K562 (cell line): ENCODE results near the gene GNG7. TPM values are rescaled to one million over a fixed set of nuclear protein-coding genes. Genes with fewer than 3 reads are reported as not detected.
A peak's percentile ranks its signal among the peaks of the same experiment; 100 is the strongest.

Source experiments
- CSDE1 ChIP-seq, 2 experiments: fragments of 450-650 bp; IDR thresholded peaks; 2 replicates each; pipeline ENCODE4 v1.6.1; 2016; ENCODE audit warnings: mild to moderate bottlenecking in 1 of 2
- EZH2 ChIP-seq: IDR thresholded peaks from 2 replicates; pipeline ENCODE4 v1.6.1; 2012; ENCODE audit warnings: low read depth, mild to moderate bottlenecking, inconsistent platforms, low read length, borderline replicate concordance
- HMGN3 ChIP-seq: IDR thresholded peaks from 2 replicates; pipeline ENCODE4 v1.6.1; 2011; ENCODE audit warnings: borderline replicate concordance, low read depth, mild to moderate bottlenecking, mixed read lengths, low read length; ENCODE audit not compliant: insufficient read length; ENCODE audit errors: extremely low read depth
- NBN ChIP-seq: fragments of 450-650 bp; IDR thresholded peaks from 2 replicates; pipeline ENCODE4 v1.6.1; 2016; ENCODE audit warnings: low read depth, mild to moderate bottlenecking
- SMARCB1 ChIP-seq: IDR thresholded peaks from 2 replicates; pipeline ENCODE4 v1.6.1; 2011; ENCODE audit warnings: improper control_type of control experiment, low read depth; ENCODE audit not compliant: insufficient read length
- SRF ChIP-seq, 2 experiments: fragments of 250-450, 450-650 bp in 1 of 2; sonication (Bioruptor Pico) in 1 of 2; sonication (generic) in 1 of 2; formaldehyde crosslinking; IDR thresholded peaks; 2 replicates each; pipeline versions ENCODE4 v1.5.0 to v1.5.1; 2020 to 2022; ENCODE audit warnings: mild to moderate bottlenecking in 1 of 2, missing genetic modification reagents in 1 of 2
- SRSF7 ChIP-seq: fragments of 200-400 bp; formaldehyde crosslinking; optimal IDR thresholded peaks from 2 replicates; pipeline ENCODE3; 2017; ENCODE audit warnings: mild to moderate bottlenecking, low read depth, low read length
- TCF3 ChIP-seq: sonication (generic); formaldehyde crosslinking; IDR thresholded peaks from 2 replicates; pipeline ENCODE4 v1.4.0; 2020; ENCODE audit warnings: mild to moderate bottlenecking, missing genetic modification reagents
- ZBTB17 ChIP-seq: fragments of 450-650 bp; formaldehyde crosslinking; IDR thresholded peaks from 2 replicates; pipeline ENCODE4 v1.4.0; 2020; ENCODE audit warnings: mild to moderate bottlenecking
- ZNF134 ChIP-seq: fragments of 250-450 bp; sonication (Bioruptor Pico); conservative IDR thresholded peaks from 2 replicates; pipeline ENCODE4 v1.4.0; 2020
- polyA plus RNA-seq, 8 experiments: library from polyadenylated mRNA; depleted of rRNA in 4 of 8; stranded (reverse) in 5 of 8; unstranded in 3 of 8; fragments of >200 nt; fragmentation: Nextera tagmentation in 2 of 8; fragmentation: Illumina TruSeq in 1 of 8; extraction: Ambion mirVana in 2 of 8; extraction: Trizol in 1 of 8; gene quantifications; 2 replicates each; pipeline versions ENCODE4 v1.2.1 to v1.2.3, GENCODE V29; 2011 to 2014; ENCODE audit warnings: inconsistent platforms in 1 of 8, missing spikeins in 1 of 8
- total RNA-seq, 7 experiments: library from RNA; depleted of rRNA in 6 of 7; stranded (reverse); fragments of >200 nt in 6 of 7; fragmentation: Illumina TruSeq in 2 of 7; extraction: Trizol in 2 of 7; gene quantifications; 2 replicates each; pipeline versions ENCODE4 v1.2.1 to v1.2.3, GENCODE V29; 2011 to 2021; ENCODE audit warnings: low replicate concordance in 1 of 7
- TF ChIP-seq, protein P1 (sequence below): fragments of 450-650 bp; conservative IDR thresholded peaks from 2 replicates; pipeline ENCODE4 v1.6.1; 2016; ENCODE audit warnings: missing genetic modification characterization, low read depth, mild to moderate bottlenecking, control low read depth, missing compliant biosample characterization
- TF ChIP-seq, protein P2 (sequence below): sonication (generic); formaldehyde crosslinking; IDR thresholded peaks from 2 replicates; pipeline ENCODE4 v1.8.0; 2022; ENCODE audit warnings: mild to moderate bottlenecking, missing genetic modification reagents, borderline replicate concordance
- TF ChIP-seq, protein P3 (sequence below): fragments of 450-650 bp; conservative IDR thresholded peaks from 2 replicates; pipeline ENCODE4 v1.6.1; 2016; ENCODE audit warnings: missing genetic modification characterization, low read depth, mild to moderate bottlenecking, missing compliant biosample characterization, moderate library complexity
- TF ChIP-seq, protein P4 (sequence below): fragments of 450-650 bp; IDR thresholded peaks from 2 replicates; pipeline ENCODE4 v1.6.1; 2016; ENCODE audit warnings: borderline replicate concordance
- TF ChIP-seq, protein P5 (sequence below): fragments of 250-450 bp; sonication (Bioruptor Pico); IDR thresholded peaks from 2 replicates; pipeline ENCODE4 v1.8.0; 2022; ENCODE audit warnings: inconsistent platforms
- TF ChIP-seq, protein P6 (sequence below): sonication (generic); formaldehyde crosslinking; IDR thresholded peaks from 2 replicates; pipeline ENCODE4 v1.8.1; 2023; ENCODE audit warnings: mild to moderate bottlenecking, missing genetic modification reagents

GNG7 gene
- total and polyA plus RNA-seq, 9 of the 15 experiments (the other 6 are each of a cell fraction or from before 2014, with no cell fraction given): 0.01 to 0.20 (median 0.06) TPM; not detected in 1

DNA sequence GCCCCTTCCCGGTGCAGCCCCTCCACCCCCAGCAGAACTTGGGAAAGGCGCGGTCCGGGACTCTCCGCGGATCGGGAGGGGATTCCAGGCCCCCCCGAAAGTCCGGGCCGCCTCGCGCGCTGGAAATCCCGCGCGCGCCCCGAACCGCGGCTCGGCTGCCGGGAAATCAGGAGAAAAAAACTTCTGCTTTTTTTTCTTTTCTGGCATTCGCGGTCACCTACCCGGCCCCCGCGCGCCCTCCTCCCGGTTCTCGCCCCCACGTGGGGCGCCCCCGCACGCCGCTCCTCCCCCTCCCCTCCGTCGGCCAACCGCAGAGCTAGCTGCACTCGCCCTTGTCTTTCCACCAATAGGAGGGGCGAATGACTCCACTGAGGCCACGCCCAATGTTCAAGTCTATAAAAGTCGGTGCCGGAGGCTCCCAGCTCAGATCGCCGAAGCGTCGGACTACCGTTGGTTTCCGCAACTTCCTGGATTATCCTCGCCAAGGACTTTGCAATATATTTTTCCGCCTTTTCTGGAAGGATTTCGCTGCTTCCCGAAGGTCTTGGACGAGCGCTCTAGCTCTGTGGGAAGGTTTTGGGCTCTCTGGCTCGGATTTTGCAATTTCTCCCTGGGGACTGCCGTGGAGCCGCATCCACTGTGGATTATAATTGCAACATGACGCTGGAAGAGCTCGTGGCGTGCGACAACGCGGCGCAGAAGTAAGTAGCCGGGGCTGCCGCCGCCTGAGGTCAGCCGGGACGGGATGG lies 226.6 kb downstream of the GNG7 start, which contains the start of gene GADD45B (continued):
- TF ChIP-seq SRSF7: no peak
- peak; percentile 51; the same call in 1 of the 2 replicates for TF ChIP-seq NBN
- peak; percentile 88 for TF ChIP-seq HMGN3
- TF ChIP-seq ZNF134: no peak
- TF ChIP-seq SMARCB1: no peak
- peak; percentile 64 for TF ChIP-seq ZBTB17 (CRISPR knock-in tag)
- TF ChIP-seq CSDE1 (IDR thresholded peaks at IDR 0.05): peak in 1 of 2 experiments; percentile 68; a peak in 1 of 4 replicates
- TF ChIP-seq, protein P1, sequence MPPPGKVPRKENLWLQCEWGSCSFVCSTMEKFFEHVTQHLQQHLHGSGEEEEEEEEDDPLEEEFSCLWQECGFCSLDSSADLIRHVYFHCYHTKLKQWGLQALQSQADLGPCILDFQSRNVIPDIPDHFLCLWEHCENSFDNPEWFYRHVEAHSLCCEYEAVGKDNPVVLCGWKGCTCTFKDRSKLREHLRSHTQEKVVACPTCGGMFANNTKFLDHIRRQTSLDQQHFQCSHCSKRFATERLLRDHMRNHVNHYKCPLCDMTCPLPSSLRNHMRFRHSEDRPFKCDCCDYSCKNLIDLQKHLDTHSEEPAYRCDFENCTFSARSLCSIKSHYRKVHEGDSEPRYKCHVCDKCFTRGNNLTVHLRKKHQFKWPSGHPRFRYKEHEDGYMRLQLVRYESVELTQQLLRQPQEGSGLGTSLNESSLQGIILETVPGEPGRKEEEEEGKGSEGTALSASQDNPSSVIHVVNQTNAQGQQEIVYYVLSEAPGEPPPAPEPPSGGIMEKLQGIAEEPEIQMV: no peak
- TF ChIP-seq EZH2: no peak
- TF ChIP-seq, protein P2, sequence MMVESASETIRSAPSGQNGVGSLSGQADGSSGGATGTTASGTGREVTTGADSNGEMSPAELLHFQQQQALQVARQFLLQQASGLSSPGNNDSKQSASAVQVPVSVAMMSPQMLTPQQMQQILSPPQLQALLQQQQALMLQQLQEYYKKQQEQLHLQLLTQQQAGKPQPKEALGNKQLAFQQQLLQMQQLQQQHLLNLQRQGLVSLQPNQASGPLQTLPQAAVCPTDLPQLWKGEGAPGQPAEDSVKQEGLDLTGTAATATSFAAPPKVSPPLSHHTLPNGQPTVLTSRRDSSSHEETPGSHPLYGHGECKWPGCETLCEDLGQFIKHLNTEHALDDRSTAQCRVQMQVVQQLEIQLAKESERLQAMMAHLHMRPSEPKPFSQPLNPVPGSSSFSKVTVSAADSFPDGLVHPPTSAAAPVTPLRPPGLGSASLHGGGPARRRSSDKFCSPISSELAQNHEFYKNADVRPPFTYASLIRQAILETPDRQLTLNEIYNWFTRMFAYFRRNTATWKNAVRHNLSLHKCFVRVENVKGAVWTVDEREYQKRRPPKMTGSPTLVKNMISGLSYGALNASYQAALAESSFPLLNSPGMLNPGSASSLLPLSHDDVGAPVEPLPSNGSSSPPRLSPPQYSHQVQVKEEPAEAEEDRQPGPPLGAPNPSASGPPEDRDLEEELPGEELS: no peak
- TF ChIP-seq, protein P3, sequence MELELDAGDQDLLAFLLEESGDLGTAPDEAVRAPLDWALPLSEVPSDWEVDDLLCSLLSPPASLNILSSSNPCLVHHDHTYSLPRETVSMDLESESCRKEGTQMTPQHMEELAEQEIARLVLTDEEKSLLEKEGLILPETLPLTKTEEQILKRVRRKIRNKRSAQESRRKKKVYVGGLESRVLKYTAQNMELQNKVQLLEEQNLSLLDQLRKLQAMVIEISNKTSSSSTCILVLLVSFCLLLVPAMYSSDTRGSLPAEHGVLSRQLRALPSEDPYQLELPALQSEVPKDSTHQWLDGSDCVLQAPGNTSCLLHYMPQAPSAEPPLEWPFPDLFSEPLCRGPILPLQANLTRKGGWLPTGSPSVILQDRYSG: no peak
- TF ChIP-seq, protein P4, sequence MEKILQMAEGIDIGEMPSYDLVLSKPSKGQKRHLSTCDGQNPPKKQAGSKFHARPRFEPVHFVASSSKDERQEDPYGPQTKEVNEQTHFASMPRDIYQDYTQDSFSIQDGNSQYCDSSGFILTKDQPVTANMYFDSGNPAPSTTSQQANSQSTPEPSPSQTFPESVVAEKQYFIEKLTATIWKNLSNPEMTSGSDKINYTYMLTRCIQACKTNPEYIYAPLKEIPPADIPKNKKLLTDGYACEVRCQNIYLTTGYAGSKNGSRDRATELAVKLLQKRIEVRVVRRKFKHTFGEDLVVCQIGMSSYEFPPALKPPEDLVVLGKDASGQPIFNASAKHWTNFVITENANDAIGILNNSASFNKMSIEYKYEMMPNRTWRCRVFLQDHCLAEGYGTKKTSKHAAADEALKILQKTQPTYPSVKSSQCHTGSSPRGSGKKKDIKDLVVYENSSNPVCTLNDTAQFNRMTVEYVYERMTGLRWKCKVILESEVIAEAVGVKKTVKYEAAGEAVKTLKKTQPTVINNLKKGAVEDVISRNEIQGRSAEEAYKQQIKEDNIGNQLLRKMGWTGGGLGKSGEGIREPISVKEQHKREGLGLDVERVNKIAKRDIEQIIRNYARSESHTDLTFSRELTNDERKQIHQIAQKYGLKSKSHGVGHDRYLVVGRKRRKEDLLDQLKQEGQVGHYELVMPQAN: no peak
- TF ChIP-seq SRF (CRISPR knock-in tag; IDR thresholded peaks at IDR 0.05): no peak; a peak in 1 of 4 replicates
- TF ChIP-seq, protein P5, sequence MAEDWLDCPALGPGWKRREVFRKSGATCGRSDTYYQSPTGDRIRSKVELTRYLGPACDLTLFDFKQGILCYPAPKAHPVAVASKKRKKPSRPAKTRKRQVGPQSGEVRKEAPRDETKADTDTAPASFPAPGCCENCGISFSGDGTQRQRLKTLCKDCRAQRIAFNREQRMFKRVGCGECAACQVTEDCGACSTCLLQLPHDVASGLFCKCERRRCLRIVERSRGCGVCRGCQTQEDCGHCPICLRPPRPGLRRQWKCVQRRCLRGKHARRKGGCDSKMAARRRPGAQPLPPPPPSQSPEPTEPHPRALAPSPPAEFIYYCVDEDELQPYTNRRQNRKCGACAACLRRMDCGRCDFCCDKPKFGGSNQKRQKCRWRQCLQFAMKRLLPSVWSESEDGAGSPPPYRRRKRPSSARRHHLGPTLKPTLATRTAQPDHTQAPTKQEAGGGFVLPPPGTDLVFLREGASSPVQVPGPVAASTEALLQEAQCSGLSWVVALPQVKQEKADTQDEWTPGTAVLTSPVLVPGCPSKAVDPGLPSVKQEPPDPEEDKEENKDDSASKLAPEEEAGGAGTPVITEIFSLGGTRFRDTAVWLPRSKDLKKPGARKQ (CRISPR knock-in tag): no peak
- TF ChIP-seq, protein P6, sequence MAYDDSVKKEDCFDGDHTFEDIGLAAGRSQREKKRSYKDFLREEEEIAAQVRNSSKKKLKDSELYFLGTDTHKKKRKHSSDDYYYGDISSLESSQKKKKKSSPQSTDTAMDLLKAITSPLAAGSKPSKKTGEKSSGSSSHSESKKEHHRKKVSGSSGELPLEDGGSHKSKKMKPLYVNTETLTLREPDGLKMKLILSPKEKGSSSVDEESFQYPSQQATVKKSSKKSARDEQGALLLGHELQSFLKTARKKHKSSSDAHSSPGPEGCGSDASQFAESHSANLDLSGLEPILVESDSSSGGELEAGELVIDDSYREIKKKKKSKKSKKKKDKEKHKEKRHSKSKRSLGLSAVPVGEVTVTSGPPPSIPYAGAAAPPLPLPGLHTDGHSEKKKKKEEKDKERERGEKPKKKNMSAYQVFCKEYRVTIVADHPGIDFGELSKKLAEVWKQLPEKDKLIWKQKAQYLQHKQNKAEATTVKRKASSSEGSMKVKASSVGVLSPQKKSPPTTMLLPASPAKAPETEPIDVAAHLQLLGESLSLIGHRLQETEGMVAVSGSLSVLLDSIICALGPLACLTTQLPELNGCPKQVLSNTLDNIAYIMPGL (CRISPR knock-in tag): no peak
- TF ChIP-seq TCF3 (CRISPR knock-in tag): no peak
